Smooth muscle cell (in vitro differentiated cells): Measurements from ENCODE around the gene PARP11. TPM values are rescaled to one million over a fixed set of nuclear protein-coding genes. Genes with fewer than 3 reads are reported as not detected.

Experiments used
- DNase-seq: peaks from one replicate; lab custom pipeline; 2025; ENCODE audit not compliant: unreplicated experiment; lab: John Stamatoyannopoulos, UW
- H2AFZ ChIP-seq: fragments of 200-600 bp; sonication (generic); 2 replicates; pipeline ENCODE4 v1.6.0; 2016; ENCODE audit warnings: antibody characterized with exemption, low read depth, mild to moderate bottlenecking
- H3F3A ChIP-seq: fragments of 200-600 bp; sonication (generic); 2 replicates; pipeline ENCODE4 v1.6.0; 2017; ENCODE audit warnings: antibody characterized with exemption, low read depth
- H3K27ac ChIP-seq: fragments of 200-600 bp; sonication (generic); 2 replicates; pipeline ENCODE4 v1.5.1; 2016; ENCODE audit warnings: low read depth, mild to moderate bottlenecking
- H3K27me3 ChIP-seq: fragments of 200-600 bp; sonication (generic); 2 replicates; pipeline ENCODE4 v1.6.1; 2016; ENCODE audit warnings: low read depth, mild to moderate bottlenecking
- H3K36me3 ChIP-seq: fragments of 200-600 bp; sonication (generic); 2 replicates; pipeline ENCODE4 v1.5.1; 2016; ENCODE audit warnings: low read depth
- H3K4me1 ChIP-seq: fragments of 200-600 bp; sonication (generic); 2 replicates; pipeline ENCODE4 v1.5.1; 2016; ENCODE audit warnings: low read depth
- H3K4me2 ChIP-seq: fragments of 200-600 bp; sonication (generic); 2 replicates; pipeline ENCODE4 v1.6.0; 2016; ENCODE audit warnings: mild to moderate bottlenecking
- H3K4me3 ChIP-seq: fragments of 200-600 bp; sonication (generic); 2 replicates; pipeline ENCODE4 v1.5.1; 2016; ENCODE audit warnings: mild to moderate bottlenecking
- H3K79me2 ChIP-seq: fragments of 200-600 bp; sonication (generic); 2 replicates; pipeline ENCODE4 v1.6.0; 2016; ENCODE audit warnings: low read depth, mild to moderate bottlenecking
- H3K9ac ChIP-seq: fragments of 200-600 bp; sonication (generic); 2 replicates; pipeline ENCODE4 v1.6.0; 2016; ENCODE audit warnings: low read depth
- H3K9me3 ChIP-seq: fragments of 200-600 bp; sonication (generic); replicated peaks from 2 replicates; pipeline ENCODE4 v1.5.1; 2016; ENCODE audit warnings: low read depth
- H4K20me1 ChIP-seq: fragments of 200-600 bp; sonication (generic); 2 replicates; pipeline ENCODE4 v1.6.0; 2016; ENCODE audit warnings: low read depth
- WGBS: methylation state at CpG from one replicate; pipeline ENCODE4 v1.1.7; 2016; ENCODE audit warnings: low lambda C conversion rate; 5-methylcytosine and 5-hydroxymethylcytosine counted together
- polyA plus RNA-seq: library from polyadenylated mRNA; unstranded; fragments of >200 nt; fragmentation: Nextera tagmentation; extraction: Ambion mirVana; gene quantifications from 2 replicates; pipeline ENCODE4 v1.2.1, GENCODE V29; 2016
- total RNA-seq: library from RNA; depleted of rRNA; stranded (reverse); fragments of >200 nt; gene quantifications from 2 replicates; pipeline ENCODE4 v1.2.3, GENCODE V29; 2014
- TF ChIP-seq, protein P1 (sequence below): fragments of 200-600 bp; sonication (generic); IDR thresholded peaks from 2 replicates; pipeline ENCODE4 v1.5.1; 2017; ENCODE audit warnings: borderline replicate concordance, mild to moderate bottlenecking, antibody characterized with exemption; ENCODE audit not compliant: insufficient read depth, poor library complexity, severe bottlenecking

The PARP11 gene
- total and polyA plus RNA-seq, 2 experiments from 2014 or later = 6.1 to 9.6 TPM

DNA sequence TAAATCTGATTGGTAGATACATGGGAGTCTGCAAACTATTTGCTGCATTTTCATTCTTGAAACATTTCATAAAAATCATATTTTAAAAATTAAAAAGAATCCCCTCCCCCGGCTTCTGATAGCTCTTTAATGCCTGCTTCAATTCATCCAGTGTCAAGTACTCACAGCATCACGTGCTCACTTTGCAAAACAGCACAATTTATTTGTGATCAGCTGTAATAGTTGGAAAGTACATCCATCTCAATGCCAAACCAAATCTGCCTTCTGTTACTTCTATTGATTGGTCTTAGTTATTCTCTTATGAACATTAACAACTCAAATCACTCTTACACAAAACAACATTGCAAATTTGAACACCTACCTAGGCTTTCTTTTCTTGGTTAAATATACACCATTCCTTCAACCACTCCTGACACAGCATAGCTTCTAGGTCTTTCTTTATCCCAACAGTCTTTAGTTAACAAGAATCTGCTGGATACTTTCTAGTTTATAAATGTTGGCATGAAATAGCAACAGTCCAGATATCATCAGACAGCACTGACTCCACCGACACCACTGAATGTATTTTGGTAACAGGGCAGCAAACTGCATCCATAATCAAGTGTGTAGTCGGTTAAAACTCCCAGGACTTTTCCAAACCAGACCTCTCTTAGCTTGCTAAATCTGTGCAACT is 58.0 kb downstream of the PARP11 start:
- no peak for DNase-seq
- Histone ChIP-seq H3K79me2 (no peaks in the 10 kb centered on the region), H3K9me3 (no peaks in the 10 kb centered on the region), H3K4me1 (no peaks in the 10 kb centered on the region), H3K36me3 (no peaks in the 10 kb centered on the region), H3K27ac (no peak overlapping the region), H3F3A (no peaks in the 10 kb centered on the region), H3K4me3 (no peak overlapping the region), H2AFZ (no peak overlapping the region), H3K9ac (no peak overlapping the region), H3K27me3 (no peaks in the 10 kb centered on the region), H3K4me2 (no peak overlapping the region), H4K20me1 (no peaks in the 10 kb centered on the region)
- WGBS = 89% methylated on average over 4 of the region's 4 CpGs
- TF ChIP-seq, protein P1, sequence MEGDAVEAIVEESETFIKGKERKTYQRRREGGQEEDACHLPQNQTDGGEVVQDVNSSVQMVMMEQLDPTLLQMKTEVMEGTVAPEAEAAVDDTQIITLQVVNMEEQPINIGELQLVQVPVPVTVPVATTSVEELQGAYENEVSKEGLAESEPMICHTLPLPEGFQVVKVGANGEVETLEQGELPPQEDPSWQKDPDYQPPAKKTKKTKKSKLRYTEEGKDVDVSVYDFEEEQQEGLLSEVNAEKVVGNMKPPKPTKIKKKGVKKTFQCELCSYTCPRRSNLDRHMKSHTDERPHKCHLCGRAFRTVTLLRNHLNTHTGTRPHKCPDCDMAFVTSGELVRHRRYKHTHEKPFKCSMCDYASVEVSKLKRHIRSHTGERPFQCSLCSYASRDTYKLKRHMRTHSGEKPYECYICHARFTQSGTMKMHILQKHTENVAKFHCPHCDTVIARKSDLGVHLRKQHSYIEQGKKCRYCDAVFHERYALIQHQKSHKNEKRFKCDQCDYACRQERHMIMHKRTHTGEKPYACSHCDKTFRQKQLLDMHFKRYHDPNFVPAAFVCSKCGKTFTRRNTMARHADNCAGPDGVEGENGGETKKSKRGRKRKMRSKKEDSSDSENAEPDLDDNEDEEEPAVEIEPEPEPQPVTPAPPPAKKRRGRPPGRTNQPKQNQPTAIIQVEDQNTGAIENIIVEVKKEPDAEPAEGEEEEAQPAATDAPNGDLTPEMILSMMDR = no peak

DNA sequence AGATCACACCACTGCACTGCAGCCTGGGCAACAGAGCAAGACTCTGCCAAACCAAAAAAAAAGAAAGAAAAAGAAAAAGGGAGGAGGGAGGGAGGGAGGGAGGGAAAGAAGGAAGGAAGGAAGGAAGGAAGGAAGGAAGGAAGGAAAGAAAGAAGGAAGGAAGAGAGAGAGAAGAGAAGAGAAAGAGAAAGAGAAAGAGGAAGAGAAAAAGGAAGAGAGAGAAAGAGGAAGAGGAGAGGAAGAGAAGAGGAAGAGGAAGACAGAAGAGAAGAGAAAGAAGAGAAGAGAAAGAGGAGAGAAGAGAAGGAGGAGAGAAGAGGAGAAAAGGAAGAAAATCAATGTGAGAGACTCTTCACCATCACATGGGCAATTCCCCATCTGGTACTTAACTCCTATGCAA is 62.7 kb downstream of the PARP11 start:
- TF ChIP-seq, protein P1 = no peak

DNA sequence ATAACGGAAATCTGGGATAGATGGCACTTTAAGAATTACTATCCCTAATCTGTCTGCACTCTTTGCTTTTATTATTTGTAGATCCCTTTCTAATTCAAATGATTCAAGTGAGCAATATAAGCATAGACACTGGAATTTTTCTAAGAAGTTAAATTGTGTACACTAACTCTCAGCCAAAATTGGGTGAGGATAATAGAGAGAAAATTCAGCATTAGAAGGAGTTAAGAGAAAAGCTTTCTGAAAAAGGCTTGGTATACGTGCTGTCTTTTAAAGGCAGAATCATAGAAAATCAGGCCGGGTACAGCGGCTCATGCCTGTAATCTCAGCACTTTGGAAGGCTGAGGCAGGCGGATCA is 63.2 kb downstream of the PARP11 start:
- Histone ChIP-seq H3K9ac (no peak overlapping the region), H3K4me2 (no peak overlapping the region), H3K27ac (no peak overlapping the region), H4K20me1 (no peaks in the 10 kb centered on the region), H3K79me2 (no peaks in the 10 kb centered on the region), H2AFZ (no peak overlapping the region), H3K9me3 (no peaks in the 10 kb centered on the region), H3K27me3 (no peaks in the 10 kb centered on the region), H3K4me3 (no peak overlapping the region), H3K36me3 (no peaks in the 10 kb centered on the region), H3F3A (no peaks in the 10 kb centered on the region), H3K4me1 (no peaks in the 10 kb centered on the region)
- DNase-seq = no peak
- 96% methylated on average over 5 of the region's 5 CpGs for WGBS
- TF ChIP-seq, protein P1 = no peak

More for the DNA sequence above, 62.7 kb downstream of the PARP11 start:
- Histone ChIP-seq H3K36me3 (no peaks in the 10 kb centered on the region), H3K27me3 (no peaks in the 10 kb centered on the region), H3K4me3 (no peak overlapping the region), H3K9me3 (no peaks in the 10 kb centered on the region), H2AFZ (no peak overlapping the region), H3K4me1 (no peaks in the 10 kb centered on the region), H3K79me2 (no peaks in the 10 kb centered on the region), H3K27ac (no peak overlapping the region), H3K9ac (no peak overlapping the region), H3F3A (no peaks in the 10 kb centered on the region), H3K4me2 (no peak overlapping the region), H4K20me1 (no peaks in the 10 kb centered on the region)
- no peak for DNase-seq

DNA sequence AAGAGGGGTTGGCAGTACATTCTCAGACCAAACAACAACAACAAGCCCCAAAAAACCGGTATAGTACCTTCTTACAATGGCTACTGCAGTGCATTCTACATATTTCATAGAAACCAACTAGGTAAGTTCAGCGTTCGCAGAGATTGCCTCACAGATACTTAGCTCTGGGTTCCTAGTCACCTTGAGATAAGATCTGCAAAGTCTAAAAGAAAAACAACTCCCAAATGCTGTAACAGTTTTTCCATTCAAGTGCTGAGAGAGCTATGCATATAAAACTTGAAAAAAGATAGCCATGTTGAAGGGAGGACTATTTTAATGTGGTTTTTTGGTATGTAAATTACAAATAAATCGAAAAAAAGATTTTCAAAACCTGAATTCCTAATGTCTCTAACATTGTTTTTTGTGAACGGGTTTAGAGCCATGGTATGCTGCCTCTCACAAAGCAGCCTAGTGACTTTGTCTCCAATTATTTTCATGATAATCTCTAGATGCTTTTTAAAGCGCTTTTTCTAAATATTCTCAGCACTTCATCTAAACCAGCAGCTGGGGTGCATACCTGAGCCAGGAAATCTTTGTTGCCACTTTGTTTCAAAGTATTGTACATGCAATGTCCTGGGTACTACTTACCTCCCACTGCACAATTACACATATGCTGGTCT is 63.7 kb downstream of the PARP11 start:
- Histone ChIP-seq H3K79me2 (no peaks in the 10 kb centered on the region), H3K9ac (no peak overlapping the region), H3K4me1 (no peaks in the 10 kb centered on the region), H3K27ac (no peak overlapping the region), H3K4me2 (no peak overlapping the region), H3K36me3 (no peaks in the 10 kb centered on the region), H4K20me1 (no peaks in the 10 kb centered on the region), H3F3A (no peaks in the 10 kb centered on the region), H3K4me3 (no peak overlapping the region), H2AFZ (no peak overlapping the region), H3K27me3 (no peaks in the 10 kb centered on the region), H3K9me3 (no peaks in the 10 kb centered on the region)
- 52% methylated on average over 6 of the region's 6 CpGs for WGBS
- no peak for DNase-seq
- TF ChIP-seq, protein P1 = no peak
